ENCODE measurements around the gene SLC28A3. TPM values are rescaled to one million over a fixed set of nuclear protein-coding genes. Genes with fewer than 3 reads are reported as not detected.

SLC28A3 gene
- total RNA-seq, 1 donor from 2014 or later = under 0.01 TPM

DNA sequence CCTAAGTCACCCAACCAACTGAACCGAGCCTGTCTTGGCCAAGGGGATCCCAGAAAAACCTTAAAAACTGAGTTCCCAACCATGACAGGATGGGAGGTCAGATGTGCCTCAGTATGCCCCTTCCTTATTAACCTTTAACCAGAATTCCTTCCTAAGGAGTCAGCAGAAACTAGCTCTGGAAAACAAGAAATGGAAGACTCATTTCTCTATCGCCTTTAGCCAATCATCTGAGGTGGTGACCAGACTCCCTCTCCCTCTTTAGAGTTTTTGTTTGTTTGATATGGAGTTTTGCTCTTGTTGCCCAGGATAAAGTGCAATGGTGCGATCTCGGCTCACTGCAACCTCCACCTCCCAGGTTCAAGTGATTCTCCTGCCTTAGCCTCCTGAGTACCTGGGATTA lies 37.5 kb downstream of the SLC28A3 start:
- DNase-seq (ENCODE audit: extremely low read depth, low read depth, low spot score) = no peak

DNA sequence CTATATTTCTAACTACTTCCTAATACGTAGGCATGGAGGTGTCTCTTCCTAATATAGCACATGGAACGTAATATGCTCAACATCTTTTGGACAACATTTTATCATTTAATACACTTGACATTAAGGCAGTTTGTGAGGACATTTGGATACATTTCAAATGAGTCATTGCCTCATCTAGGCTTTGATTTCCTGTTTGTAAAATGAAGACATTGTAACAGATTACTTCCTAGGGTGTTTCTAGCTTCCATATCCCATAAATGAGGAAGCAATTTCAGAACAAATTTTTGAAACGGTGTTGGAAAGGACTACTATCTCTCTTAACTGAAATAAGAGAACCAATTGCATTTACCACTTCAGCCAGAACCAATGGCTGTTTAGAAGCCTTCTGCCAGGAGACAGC lies 38.7 kb downstream of the SLC28A3 start:
- no peak for DNase-seq (ENCODE audit: extremely low read depth, low read depth, low spot score)

DNA sequence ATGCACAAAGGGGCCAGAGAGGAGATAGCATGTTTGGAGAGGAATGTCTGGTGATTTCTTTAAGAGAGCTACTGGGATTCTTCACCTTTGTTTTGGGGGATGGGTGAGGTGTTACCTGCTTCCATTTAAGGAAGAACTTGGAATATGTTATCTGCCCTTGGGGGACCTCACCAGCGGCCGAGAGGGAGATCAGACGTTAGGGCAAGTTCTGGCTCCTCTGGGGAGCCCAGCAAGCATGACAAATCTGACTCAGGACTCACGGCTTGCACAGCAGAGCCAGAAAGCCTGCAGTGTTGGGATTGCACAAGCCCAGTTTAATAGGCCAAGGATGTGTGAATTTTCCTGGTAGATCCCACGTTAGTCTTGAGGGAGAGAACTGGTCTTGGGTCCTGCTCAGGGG lies 40.3 kb downstream of the SLC28A3 start:
- no peak for DNase-seq (ENCODE audit: extremely low read depth, low read depth, low spot score)

- no peak for DNase-seq (ENCODE audit: extremely low read depth, low read depth, low spot score)
Measured at GRCh38 chr9:84297162-84297821, 43.3 kb downstream of the SLC28A3 start.

DNA sequence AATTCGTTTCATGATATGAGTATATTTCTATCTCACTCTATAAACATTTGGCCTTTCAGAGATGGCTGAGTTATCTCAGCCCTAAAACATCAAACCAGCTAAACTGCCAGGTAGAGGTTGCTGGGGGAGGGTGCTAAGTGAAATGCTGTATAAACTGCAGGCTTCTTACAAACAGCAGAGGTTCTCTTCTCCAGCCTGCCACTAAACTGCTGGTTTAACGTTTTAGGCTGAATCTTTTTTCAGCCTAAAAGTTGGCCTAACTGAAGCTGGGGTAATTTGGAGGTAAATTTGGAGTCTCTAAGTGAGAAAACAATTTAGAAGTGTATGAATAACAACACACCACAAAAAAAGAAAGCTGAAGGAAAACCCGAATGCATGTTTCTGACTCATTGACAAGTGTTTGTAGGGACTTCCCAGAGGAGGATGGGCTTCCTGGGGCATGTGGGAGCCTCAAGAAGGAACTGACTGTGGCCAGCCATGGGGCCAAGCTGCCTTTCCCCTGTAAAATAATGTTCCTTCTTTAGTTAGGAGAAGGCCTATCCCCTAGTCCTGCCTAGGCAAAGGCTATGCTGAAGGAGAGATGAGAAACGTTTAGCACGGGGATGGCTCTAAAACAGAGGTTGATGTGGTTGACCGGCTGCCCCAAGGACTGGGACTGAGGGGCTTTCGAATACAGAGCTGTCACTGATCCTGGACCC lies 44.3 kb downstream of the SLC28A3 start:
- DNase-seq (ENCODE audit: extremely low read depth, low read depth, low spot score) = no peak

GRCh38 chr9:84294241-84294950 lies 46.2 kb downstream of the SLC28A3 start:
- no peak for DNase-seq (ENCODE audit: extremely low read depth, low read depth, low spot score)

GRCh38 chr9:84293001-84293798 lies 47.4 kb downstream of the SLC28A3 start:
- DNase-seq (ENCODE audit: extremely low read depth, low read depth, low spot score) = no peak

GRCh38 chr9:84285381-84285780 lies 55.2 kb downstream of the SLC28A3 start:
- DNase-seq (ENCODE audit: extremely low read depth, low read depth, low spot score) = no peak

- DNase-seq (ENCODE audit: extremely low read depth, low read depth, low spot score) = no peak
Measured at GRCh38 chr9:84283946-84284345, 56.6 kb downstream of the SLC28A3 start.

DNA sequence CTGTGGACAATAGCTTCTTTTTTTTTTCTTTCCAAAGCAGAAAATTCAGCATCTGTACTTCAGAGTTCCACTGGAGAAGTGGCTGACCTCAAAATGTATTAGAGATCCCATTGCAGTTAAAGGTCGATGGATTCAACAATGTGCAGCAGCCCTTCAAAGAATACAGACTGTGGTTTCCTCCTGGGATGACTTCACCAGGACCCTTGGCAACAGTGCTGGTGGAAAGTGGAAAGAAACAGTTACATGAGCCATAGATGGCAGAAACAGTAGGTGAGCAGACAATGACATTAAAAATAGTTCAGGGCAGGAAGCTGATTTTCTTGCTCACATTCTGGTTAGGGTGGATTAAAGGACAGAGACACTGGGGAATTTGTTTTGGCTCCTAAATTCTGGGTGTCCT lies 62.4 kb downstream of the SLC28A3 start:
- no peak for DNase-seq (ENCODE audit: extremely low read depth, low read depth, low spot score)

GRCh38 chr9:84277646-84278045 lies 62.9 kb downstream of the SLC28A3 start:
- no peak for DNase-seq (ENCODE audit: extremely low read depth, low read depth, low spot score)

- DNase-seq (ENCODE audit: extremely low read depth, low read depth, low spot score) = no peak
Measured at GRCh38 chr9:84276741-84277140, 63.8 kb downstream of the SLC28A3 start.

DNA sequence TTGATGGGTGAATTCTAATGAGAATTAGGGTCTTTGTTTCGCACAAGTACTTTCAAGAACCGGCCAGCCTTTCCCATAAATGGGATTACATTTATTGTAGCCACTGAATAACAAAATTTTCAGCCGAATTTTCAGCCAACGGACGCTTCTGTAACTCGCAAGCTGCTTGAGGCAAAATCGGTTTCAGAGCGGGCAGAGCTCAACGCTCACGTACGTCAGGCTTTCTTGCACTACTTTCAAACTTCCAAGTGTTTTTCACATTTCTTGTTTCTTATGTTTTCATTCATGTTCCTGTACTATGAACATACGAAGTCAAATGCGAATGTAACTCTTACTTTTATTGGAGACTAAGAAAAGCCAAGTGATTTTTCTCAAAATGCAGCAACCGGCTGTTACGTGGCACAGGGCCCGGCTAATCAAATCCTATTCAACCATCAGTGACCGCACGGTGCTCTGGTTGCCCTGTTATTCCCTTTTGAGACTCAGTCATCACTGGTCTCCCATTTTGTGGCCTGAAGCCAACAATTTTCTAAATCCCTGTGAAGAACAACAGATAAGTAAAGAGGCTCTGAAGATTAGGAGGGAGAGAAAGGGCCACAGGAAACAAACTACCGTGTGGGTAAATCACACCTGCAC lies 68.5 kb downstream of the SLC28A3 start:
- DNase-seq (ENCODE audit: extremely low read depth, low read depth, low spot score) = no peak

GRCh38 chr9:84271531-84271900 lies 69.0 kb downstream of the SLC28A3 start:
- DNase-seq (ENCODE audit: extremely low read depth, low read depth, low spot score) = no peak

GRCh38 chr9:84270847-84271530 lies 69.6 kb downstream of the SLC28A3 start:
- no peak for DNase-seq (ENCODE audit: extremely low read depth, low read depth, low spot score)

DNA sequence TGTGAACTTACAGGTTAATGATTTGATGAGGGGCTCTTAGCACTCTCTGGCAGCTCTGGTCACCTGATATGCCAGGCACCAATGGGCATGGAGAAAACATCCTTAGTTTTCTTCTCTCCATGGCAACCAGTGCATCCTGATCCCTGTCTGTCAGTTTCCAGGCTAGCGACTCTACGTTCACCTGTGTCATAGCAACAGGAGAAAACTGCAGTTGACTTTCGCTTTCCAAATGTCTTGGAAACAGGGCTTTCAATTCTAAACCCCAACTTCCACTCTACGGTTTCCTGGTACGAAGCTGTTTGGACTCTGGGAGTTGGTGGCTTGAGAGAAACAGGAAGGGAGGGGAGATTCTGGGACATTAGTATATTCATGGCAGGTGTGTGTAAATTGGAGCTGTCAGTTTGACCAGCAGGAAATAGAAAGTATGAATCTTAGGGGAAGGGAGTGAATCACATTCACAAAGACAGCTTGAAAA lies 74.4 kb downstream of the SLC28A3 start:
- no peak for DNase-seq (ENCODE audit: extremely low read depth, low read depth, low spot score)

- DNase-seq (ENCODE audit: extremely low read depth, low read depth, low spot score) = no peak
Measured at GRCh38 chr9:84264307-84265029, 76.1 kb downstream of the SLC28A3 start.

- DNase-seq (ENCODE audit: extremely low read depth, low read depth, low spot score) = peak; percentile 51
Measured at GRCh38 chr9:84261070-84261746, 79.3 kb downstream of the SLC28A3 start.

DNA sequence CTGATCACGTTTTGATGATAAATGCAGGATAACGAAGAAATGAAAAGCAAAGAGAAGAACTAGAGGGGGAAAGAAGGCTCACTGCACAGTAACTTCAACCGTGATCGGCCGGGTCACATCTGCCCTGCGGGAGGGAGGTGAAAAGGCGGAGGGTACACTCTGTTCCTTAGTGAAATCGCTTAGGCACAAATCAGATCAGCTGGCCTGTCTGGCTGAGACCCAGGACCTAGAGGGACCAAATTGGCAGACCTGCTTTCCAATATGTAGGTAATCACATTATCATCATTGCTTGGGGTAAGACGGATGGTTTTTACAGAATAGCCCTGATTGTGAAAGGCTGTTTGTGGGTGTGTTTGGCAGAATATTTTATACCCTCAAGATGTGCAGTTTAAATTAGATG lies 82.2 kb downstream of the SLC28A3 start:
- no peak for DNase-seq (ENCODE audit: extremely low read depth, low read depth, low spot score)
